Measurements from ENCODE around the gene BDKRB2. TPM values are rescaled to one million over a fixed set of nuclear protein-coding genes. Genes with fewer than 3 reads are reported as not detected.

Gene BDKRB2
- total RNA-seq, 1 donor = 23.1 TPM

DNA sequence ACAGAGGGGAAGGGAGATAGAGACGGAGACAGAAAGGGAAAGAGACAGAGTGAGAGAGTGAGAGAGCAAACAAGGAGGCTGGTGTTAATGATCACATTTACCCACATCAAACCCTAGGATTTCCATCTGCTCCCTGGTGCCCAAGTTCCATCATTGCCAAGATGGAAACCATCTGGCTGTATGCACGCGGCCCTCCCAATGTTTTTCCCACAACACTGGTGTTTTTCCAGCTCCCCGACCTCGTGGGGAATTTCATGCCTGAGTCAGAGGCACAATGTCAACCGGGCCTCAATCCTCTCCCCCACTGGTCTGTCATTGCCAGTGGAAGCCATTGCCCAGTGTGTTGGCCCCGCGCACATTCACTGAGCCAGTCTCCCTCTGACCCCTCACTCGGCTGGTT lies 19.9 kb upstream of the BDKRB2 start:
- H3K4me3 ChIP-seq (ENCODE audit: low read depth, low read length) = no peak overlapping the region
- peak; percentile 84 for DNase-seq (ENCODE audit: low read depth)
- TF ChIP-seq, protein P1, sequence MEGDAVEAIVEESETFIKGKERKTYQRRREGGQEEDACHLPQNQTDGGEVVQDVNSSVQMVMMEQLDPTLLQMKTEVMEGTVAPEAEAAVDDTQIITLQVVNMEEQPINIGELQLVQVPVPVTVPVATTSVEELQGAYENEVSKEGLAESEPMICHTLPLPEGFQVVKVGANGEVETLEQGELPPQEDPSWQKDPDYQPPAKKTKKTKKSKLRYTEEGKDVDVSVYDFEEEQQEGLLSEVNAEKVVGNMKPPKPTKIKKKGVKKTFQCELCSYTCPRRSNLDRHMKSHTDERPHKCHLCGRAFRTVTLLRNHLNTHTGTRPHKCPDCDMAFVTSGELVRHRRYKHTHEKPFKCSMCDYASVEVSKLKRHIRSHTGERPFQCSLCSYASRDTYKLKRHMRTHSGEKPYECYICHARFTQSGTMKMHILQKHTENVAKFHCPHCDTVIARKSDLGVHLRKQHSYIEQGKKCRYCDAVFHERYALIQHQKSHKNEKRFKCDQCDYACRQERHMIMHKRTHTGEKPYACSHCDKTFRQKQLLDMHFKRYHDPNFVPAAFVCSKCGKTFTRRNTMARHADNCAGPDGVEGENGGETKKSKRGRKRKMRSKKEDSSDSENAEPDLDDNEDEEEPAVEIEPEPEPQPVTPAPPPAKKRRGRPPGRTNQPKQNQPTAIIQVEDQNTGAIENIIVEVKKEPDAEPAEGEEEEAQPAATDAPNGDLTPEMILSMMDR (IDR thresholded peaks at IDR 0.05; ENCODE audit: insufficient read depth, low read length) = no peak

DNA sequence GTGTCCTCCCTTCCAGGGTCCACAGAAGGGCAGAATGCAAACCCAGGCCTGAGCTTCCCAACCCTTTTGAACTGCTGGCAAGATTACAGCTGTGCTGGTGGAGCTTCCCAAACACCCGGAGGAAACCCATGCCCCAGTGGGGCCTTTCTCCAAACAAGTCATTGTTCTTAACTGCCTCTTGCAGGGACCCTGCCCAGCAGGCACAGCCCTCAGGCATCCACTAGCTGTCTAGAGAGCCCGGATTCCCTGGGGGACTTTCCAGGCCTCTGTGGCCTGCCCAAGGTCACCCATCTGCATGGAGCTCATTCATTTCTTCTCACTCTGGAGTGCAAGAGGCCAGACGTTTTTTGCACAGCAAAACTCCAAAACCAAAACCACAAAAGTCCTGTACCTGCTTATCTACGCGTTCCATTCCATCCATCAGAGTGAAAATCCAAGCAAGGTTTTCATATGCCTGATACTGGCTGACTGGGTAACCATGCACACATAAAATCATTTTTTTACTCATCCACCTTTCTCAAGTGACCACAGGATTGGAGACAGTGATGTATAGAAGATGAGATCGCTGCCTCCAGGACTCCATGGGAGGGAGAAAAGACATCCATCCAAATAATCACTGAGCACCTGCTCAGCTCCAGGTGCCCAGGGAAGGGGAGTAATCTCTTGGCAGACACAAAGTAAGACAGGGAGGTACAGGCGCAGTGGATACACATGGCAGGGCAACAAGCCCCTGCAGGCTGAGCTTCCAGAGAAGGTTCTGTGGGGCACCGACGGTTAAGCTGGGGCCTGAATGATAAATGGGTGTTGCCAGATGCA lies 17.2 kb upstream of the BDKRB2 start:
- no peak overlapping the region for H3K4me3 ChIP-seq (ENCODE audit: low read depth, low read length)
- DNase-seq (ENCODE audit: low read depth) = no peak
- TF ChIP-seq, protein P1 (IDR thresholded peaks at IDR 0.05; ENCODE audit: insufficient read depth, low read length) = no peak

DNA sequence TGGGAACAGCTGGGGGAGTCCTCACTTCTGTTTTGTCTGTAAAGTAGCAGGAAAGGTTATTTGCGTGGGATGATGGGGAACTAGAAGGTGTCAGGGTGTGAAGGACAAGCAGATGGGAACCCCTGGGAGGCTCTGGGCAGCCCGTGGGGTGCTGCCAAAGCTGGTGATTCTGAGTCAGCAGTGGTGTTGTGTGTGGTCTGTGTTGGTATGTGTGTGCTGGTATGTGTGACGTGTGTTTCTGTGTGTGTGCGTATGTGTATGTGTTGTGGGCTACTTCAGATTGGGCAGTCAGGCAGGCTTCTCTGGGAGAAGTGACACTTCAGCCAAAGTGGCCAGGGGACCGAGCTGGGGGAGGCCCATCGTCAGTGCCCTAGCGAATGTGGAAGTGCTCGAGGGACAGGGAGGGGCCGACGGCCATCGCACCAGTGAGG lies 15.3 kb upstream of the BDKRB2 start:
- TF ChIP-seq, protein P1 (IDR thresholded peaks at IDR 0.05; ENCODE audit: insufficient read depth, low read length) = no peak
- peak; percentile 47 for DNase-seq (ENCODE audit: low read depth)
- no peak overlapping the region for H3K4me3 ChIP-seq (ENCODE audit: low read depth, low read length)

DNA sequence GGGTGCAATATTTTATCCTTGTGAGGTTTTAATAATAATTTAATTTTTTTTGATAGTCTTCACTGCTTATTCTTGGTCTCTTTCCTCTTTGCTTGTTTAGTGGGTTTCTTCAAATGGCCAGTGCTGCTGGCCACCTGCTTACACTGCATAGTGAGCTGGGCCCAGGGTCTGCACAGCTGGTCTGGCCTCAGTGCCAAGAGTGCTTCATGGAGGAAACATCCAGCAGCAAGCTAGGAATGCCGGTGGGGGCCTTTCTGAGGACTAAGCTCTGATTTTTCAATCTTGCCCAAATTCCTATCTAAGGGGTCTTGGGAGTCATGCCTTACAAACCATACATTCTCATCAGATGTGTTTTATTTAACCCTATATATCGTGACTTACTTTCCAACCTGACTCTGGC lies 13.3 kb upstream of the BDKRB2 start:
- DNase-seq (ENCODE audit: low read depth) = no peak
- H3K4me3 ChIP-seq (ENCODE audit: low read depth, low read length) = no peak overlapping the region
- TF ChIP-seq, protein P1 (IDR thresholded peaks at IDR 0.05; ENCODE audit: insufficient read depth, low read length) = no peak

DNA sequence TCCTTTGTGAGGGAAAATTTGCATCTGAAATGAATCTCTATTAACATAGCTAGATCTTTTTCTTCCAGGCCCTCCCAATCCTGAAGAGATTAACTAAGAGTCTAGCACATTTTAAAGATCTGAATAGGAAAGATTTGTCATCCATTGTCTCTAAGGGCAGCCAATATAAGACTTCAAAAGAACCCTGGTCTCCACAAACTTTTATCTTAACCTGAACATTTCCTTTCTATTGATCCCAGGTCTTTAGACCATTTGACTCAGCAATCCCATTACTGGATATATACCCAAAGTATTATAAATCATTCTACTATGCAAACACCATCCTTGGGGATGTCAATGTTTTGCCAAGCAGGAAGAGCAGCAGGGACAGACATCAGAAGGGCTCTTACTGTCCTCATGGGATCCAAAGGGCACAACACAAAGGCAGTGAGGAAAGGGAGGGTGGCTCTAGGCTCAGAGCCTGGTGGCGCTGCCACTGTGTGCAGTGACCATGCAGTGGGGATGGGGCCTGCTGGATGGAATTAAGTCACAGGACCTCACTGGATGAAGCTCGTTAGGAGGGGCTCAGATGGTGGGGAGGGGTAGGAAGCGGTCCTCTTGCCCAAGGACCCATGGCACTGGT lies 12.7 kb upstream of the BDKRB2 start:
- no peak for DNase-seq (ENCODE audit: low read depth)
- TF ChIP-seq, protein P1 (IDR thresholded peaks at IDR 0.05; ENCODE audit: insufficient read depth, low read length) = no peak
- H3K4me3 ChIP-seq (ENCODE audit: low read depth, low read length) = no peak overlapping the region

DNA sequence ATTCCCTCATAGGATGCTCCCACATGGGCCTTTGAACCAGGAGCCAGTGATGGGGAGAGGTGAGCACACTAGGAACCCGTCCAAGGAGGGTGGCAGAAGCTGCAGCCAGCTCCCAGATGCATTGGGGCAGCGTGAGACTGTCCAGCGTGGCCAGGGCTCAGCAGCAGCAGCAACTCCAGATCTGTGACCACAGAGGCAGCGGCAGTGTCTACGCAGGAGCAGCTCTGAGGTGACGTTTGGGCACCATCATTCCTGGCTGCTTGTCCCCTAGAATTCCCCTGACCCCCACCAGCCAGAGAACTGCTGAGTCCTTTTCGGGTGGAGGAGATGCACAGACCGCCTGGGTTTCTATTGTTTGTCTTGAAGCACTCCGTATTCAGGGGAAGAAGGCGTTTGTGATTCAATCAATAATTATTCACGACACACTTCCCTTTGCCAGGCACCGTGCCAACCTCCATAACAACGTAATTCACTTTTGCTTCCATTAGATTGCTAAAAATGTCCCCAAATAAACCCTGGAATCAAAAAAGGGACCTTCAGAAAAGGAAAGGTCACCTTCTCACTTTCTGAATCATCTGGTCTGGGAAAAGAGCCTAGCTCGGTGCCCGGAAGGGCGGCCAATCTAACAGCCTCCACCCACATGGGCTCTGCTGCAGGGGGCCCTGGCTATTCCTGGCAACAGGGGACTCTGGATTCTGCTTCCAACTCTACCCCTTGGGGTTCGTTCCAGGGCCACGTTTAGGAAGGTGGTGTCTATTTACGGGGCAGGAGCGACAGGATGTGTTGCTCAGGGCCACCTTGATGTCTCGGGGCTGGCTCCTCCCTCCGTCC lies 11.4 kb upstream of the BDKRB2 start:
- no peak overlapping the region for H3K4me3 ChIP-seq (ENCODE audit: low read depth, low read length)
- TF ChIP-seq, protein P1 (IDR thresholded peaks at IDR 0.05; ENCODE audit: insufficient read depth, low read length) = no peak
- no peak for DNase-seq (ENCODE audit: low read depth)
